Measurements from ENCODE around the gene MYO3A.

The MYO3A gene, protein sequence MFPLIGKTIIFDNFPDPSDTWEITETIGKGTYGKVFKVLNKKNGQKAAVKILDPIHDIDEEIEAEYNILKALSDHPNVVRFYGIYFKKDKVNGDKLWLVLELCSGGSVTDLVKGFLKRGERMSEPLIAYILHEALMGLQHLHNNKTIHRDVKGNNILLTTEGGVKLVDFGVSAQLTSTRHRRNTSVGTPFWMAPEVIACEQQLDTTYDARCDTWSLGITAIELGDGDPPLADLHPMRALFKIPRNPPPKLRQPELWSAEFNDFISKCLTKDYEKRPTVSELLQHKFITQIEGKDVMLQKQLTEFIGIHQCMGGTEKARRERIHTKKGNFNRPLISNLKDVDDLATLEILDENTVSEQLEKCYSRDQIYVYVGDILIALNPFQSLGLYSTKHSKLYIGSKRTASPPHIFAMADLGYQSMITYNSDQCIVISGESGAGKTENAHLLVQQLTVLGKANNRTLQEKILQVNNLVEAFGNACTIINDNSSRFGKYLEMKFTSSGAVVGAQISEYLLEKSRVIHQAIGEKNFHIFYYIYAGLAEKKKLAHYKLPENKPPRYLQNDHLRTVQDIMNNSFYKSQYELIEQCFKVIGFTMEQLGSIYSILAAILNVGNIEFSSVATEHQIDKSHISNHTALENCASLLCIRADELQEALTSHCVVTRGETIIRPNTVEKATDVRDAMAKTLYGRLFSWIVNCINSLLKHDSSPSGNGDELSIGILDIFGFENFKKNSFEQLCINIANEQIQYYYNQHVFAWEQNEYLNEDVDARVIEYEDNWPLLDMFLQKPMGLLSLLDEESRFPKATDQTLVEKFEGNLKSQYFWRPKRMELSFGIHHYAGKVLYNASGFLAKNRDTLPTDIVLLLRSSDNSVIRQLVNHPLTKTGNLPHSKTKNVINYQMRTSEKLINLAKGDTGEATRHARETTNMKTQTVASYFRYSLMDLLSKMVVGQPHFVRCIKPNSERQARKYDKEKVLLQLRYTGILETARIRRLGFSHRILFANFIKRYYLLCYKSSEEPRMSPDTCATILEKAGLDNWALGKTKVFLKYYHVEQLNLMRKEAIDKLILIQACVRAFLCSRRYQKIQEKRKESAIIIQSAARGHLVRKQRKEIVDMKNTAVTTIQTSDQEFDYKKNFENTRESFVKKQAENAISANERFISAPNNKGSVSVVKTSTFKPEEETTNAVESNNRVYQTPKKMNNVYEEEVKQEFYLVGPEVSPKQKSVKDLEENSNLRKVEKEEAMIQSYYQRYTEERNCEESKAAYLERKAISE (N-terminal part only)

DNA sequence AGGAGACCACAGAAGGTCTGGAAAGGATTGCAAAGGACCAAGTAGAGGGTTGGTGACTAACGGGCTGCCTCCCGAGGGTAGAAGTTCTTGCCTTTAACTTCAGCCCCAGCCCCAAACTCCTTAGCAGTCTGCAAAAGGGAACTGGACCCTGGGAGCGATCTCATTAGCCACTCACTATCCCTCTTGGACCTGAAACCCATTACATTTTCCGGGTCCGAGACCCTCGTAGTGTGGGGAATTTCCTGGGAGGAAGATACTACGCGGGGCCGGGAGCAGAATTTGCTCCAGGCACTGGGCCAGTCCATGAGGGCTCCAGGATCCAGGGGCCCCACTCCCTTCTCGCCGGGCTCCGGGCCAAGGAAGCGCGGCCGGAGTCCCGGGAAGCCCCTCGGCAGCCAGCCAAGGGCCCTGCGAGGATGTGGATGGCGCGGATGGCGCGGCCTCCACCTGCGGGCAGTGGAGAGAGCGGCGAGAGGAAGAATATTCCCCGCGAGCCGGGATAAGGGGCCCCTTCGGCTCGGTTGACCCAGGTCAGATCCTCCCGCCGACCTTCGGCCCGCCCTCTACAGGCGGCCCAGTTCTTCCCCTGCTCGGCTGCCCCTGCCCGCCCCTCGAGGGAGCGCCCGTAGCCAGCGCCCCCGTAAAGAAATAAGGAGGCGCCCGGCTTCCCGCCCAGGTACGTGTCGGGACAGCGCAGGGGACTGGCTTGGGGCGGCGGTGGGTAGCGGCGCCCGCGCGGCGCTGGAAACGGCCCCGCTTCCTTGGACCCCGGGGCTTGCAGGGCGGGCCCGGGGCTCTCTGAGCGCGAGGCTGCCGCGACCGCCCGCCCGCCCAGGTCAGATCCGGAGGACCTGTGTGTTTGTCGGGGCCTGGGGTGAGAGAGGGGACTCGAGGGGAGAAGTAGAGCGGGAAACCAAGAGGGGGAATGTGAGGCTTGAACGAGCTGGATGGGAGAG lies at the start of gene MYO3A:
Gene MYO3A, plus strand, starts transcription at position 577 of the 956 bp plus-strand sequence. CDS start 17,882 bp downstream, outside the sequence.
- in situ Hi-C loops (cut with MboI; ENCODE audit: low pct_unique_long_range_greater_than_20kb, low sequenced_read_pairs) = no loop called here
- DNase-seq = no peak

DNA sequence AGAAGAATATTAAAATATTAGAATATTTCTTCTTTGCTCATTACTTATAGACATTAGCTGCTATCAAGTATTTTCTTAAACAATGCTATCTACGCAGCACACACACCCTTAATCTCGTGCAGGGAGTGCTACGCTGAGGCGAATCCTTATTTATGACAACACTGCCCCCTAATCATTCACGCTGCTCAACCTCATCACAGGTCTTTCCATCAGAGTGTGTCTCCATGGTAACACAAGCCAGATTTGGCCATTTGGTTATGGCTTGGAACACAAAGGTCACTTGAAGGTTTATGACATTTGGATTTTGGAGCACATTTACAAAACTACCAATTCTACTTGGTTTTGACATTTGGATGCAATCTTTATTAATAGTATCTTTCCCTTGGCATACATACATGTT lies 45.4 kb upstream of the MYO3A start:
- in situ Hi-C loops (cut with MboI; ENCODE audit: low pct_unique_long_range_greater_than_20kb, low sequenced_read_pairs) = no loop called here
- DNase-seq = no peak

DNA sequence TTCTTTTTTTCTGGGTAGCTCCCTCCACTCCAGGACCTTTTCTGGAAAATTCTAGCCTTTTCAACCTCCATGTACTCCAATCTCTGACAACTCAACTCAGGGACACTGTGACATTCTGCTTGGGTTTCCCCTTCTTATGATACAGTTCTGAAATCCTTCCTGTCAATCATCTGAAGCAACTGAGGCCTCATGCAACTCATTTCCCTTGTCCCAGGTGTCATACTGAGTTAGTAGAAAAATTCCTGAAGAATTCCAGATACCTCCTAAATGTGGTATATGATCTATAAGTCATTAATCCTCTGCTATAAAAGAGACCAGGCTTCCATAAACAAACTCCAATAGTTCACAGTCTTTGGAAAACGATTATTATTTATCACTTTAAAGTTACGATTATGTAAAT lies 43.0 kb upstream of the MYO3A start:
- DNase-seq = no peak
- in situ Hi-C loops (cut with MboI; ENCODE audit: low pct_unique_long_range_greater_than_20kb, low sequenced_read_pairs) = no loop called here

DNA sequence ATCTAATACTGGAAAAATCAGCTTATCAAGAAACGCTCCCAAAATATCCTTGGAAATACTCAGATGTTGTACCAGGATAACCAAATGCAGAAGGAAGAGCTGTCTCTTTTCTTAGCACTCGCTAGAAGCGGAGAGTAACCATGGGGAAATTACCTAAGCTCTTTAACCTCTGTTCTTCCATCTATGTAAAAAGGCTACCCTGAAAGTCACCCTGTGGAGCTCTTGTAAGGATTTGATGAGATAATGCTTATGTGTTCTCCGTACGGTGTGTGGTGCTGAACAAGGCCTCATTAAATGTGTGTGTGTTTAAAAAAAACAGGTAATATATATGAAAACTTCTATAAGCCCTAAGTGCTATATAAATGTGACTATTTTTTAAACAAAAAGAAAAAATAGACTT lies 38.2 kb upstream of the MYO3A start:
- DNase-seq = no peak
- in situ Hi-C loops (cut with MboI; ENCODE audit: low pct_unique_long_range_greater_than_20kb, low sequenced_read_pairs) = no loop called here

DNA sequence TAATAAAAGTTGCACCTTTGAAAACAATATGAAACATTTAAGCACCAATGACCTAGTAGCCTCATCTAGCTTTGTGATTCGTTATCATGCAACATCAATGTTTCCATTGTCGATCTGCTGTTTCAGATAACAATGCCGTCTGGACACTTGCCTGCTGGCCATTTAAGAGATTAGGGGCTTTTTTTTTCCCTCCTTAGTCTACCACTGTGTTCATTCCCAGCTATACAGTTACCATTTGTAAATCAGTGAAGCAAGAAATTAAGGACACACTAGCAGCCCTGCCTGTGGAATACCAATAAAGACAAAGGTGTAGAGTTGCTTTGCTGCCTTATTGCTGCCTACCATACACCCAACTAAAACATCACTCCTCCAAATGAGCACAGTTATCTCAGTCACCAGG lies 37.6 kb upstream of the MYO3A start:
- in situ Hi-C loops (cut with MboI; ENCODE audit: low pct_unique_long_range_greater_than_20kb, low sequenced_read_pairs) = no loop called here
- no peak for DNase-seq

DNA sequence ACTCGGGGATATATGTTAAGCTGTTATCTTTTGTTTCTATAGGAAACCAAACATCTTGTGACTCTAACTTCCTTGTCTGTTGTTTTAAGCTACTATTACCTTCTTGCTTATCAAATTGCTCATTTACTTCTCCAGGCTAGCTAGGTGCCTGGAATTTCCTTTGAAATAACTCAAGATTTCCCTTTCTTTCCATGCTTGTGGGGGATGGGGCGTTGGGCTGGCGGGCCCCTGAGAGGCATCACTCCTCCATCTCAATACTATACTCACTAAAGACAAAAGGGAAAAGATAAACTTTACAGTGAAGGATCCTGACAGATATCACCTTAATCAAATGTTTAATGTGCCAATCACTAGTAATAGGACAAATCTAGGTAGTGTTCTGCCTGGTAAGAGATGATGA lies 34.7 kb upstream of the MYO3A start:
- no peak for DNase-seq
- in situ Hi-C loops (cut with MboI; ENCODE audit: low pct_unique_long_range_greater_than_20kb, low sequenced_read_pairs) = no loop called here

DNA sequence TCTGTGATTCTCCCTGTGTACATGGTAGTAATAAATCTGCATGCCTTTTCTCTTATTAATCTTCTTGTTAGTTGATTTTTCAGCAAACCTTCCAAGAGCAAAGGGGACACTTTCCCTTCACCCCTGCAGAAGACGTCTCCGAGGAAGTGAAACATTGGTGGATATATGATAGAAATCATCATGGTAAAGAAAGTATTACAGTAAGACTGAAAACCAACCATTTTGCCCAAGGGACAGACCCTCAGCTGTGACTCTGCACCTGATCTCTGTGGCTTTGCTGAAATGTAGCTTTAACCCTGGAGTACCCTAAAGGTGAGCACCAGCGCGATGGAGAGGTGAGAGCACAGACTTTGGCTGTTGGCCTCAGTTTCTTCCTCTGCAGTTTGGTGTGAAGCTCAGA lies 32.8 kb upstream of the MYO3A start:
- DNase-seq = no peak
- in situ Hi-C loops (cut with MboI; ENCODE audit: low pct_unique_long_range_greater_than_20kb, low sequenced_read_pairs) = no loop called here

DNA sequence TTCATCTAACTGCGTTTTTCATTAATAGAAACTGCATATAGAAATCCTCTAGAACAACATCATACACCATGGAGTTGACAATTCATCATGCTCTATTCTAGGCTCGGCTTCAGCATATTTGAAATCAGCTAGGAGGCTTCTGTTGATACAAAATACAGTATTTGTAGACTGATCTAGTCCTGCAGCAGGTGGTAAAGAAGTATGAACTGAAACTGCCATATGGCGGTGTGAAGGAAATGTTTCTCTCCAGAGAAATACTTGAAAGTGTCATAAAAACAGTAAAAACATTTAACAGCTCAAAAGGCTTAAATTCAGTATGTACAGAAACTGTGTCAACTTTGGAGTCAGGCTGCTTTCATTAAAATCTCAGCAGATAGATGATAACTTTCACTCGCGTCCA lies 32.0 kb upstream of the MYO3A start:
- no peak for DNase-seq

DNA sequence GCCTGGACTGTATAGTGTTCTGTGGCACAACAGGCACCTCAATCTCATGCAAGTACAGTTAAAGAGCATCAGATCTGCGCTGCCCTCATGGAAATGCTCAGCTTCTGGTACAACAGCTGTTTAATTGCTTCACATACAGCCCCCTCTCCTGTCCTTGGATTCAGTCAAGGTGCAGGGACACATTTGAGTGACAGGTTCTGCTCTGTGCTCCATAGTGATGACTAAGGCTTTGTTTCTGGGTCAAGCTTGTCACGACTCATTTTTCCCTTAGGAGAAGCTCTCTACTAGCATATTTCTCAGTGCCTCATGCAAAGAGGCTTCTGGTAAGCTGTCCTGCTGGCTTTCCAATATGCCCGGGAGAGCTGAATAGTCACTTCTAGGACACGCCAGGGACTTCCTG lies 26.8 kb upstream of the MYO3A start:
- in situ Hi-C loops (cut with MboI; ENCODE audit: low pct_unique_long_range_greater_than_20kb, low sequenced_read_pairs) = no loop called here
- DNase-seq = no peak

More for the DNA sequence above, 32.0 kb upstream of the MYO3A start:
- in situ Hi-C loops (cut with MboI; ENCODE audit: low pct_unique_long_range_greater_than_20kb, low sequenced_read_pairs) = no loop called here

DNA sequence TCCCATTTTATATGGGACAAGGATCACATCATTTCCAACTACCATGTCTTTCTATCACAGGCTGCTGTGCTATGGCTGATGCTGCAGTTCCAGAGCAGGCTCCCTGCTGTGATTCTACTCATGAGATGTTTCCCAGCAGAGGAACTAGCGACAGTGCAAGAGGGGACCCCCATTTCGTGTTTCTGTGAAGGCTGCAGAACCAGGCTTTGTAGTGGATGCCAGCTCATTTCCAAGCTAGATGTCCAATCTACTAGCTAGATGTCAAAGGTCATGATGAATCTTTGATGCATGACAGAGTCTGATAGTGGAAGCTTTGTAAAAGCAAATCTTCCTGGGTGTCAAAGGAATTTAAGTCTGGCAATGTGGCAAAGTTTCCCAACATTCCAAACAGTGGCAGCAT lies 21.2 kb upstream of the MYO3A start:
- in situ Hi-C loops (cut with MboI; ENCODE audit: low pct_unique_long_range_greater_than_20kb, low sequenced_read_pairs) = no loop called here

DNA sequence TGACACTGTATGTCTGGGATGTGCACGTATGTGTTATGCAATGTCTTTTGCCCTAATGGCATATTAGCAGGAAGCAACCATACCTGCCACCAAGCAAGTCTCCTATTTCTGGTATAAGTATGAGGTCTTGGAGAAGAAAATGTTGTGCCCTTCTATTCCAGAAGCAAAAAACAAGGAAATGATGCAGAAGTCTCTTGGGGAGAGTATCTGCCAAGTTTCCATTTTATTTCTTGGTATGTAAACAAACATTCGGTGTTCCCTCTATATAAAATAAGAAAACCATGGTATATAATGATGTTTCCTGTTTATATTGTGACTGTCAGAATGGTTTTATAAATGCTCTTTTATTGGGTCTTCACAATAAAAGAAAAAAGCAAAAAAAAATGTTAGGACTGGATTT lies 19.3 kb upstream of the MYO3A start:
- in situ Hi-C loops (cut with MboI; ENCODE audit: low pct_unique_long_range_greater_than_20kb, low sequenced_read_pairs) = no loop called here
- no peak for DNase-seq

More for the DNA sequence above, 21.2 kb upstream of the MYO3A start:
- no peak for DNase-seq

DNA sequence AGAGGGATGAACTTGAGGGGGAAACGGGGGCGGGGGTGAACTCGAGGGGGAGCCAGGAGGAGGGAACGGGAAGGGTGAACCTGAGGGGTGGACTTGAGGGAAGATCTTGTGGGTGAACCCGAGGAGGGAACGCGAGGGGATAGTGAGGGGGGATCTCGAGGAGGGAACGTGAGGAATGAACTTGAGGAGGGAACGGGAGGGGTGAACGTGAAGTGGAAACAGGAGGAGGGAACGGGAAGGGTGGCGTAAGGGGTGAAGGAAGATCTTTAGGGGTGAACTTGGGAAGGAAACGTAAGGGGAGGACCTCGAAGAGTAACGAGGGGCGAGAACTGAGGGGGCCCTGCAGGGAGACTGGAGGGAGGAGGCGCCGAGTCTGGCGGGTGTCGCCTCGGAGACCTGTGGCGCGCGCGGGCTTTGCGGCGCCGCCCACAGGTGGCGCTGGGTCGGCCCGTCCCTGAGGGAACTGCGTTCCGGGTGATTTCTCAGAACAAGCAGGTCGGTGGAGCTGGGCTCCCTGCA lies 651 bp downstream of the MYO3A start:
- peak; percentile 3 for DNase-seq
- in situ Hi-C loops (cut with MboI; ENCODE audit: low pct_unique_long_range_greater_than_20kb, low sequenced_read_pairs) = no loop called here

DNA sequence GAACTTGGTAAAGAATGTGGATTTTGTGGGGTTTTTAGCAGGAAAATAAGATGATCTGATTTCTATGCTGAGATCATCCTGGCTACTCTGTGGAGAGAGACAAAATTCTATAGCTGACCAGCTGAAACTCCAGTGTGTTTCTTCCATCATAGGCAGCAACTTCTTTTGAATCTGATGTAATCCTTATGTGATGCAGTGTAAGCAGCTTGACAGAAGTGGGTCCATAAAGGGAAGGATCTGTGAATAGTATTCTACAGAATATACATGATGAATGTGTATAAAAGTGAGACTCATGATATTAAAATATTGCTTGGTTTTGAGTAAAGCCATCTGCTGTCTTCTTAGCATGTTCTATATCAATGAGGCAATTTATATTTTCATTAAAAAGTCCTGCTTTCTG lies 4.4 kb downstream of the MYO3A start:
- in situ Hi-C loops (cut with MboI; ENCODE audit: low pct_unique_long_range_greater_than_20kb, low sequenced_read_pairs) = no loop called here
- DNase-seq = no peak

DNA sequence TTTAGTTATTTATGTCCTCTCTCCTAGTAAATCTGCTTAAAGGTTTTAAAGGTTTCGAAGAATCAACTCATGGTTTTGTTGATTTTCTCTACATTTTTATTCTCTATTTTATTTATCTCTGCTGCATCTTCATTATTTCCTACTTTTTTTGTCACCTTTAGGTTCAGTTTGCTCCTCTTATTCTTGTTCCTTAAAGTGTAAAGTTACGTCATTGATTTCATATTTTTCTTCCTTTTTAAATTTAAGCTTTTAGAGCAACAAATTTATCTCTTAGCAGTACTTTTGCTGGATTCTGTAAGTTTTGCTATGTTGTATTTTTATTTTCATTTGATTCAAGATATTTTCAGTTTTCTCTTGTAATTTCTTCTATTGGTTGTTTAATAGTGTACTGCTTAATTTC lies 10.7 kb downstream of the MYO3A start:
- no peak for DNase-seq
- in situ Hi-C loops (cut with MboI; ENCODE audit: low pct_unique_long_range_greater_than_20kb, low sequenced_read_pairs) = no loop called here

DNA sequence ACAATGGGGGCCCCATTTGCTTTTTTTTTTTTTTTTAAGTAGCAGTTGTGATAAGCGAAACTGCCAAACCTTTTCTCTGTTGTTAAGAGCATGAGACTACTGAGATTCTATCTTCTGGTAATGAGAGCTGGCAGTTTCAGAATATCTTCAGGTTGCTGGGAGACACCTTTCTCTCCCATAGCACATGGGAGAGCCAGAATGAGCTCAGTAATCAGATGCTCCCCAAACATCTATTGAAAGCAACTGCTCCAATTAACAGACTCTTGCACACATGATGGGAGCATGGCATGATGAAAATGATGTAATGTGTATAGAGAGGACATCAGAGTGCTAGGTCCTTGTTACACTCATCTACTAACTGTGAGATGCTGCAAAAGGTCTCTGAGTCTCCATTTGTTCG lies 18.8 kb downstream of the MYO3A start:
- DNase-seq = no peak
- in situ Hi-C loops (cut with MboI; ENCODE audit: low pct_unique_long_range_greater_than_20kb, low sequenced_read_pairs) = no loop called here

DNA sequence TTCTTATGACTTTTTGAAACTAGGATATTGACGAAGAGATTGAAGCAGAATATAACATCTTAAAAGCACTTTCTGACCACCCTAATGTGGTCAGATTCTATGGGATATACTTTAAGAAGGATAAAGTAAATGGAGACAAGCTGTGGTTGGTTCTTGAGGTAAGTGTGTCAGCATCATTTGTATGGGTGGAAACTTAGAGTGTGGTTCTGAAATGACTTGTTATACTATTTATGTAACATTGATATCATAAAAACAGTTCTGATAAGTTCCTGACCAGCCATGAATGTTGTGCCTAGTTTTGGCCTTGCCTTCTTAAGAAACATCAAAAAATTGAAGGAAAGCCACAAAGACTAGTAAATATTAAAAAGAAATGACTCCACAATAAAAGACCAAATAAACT lies 20.8 kb downstream of the MYO3A start:
- in situ Hi-C loops (cut with MboI; ENCODE audit: low pct_unique_long_range_greater_than_20kb, low sequenced_read_pairs) = no loop called here
- DNase-seq = no peak

DNA sequence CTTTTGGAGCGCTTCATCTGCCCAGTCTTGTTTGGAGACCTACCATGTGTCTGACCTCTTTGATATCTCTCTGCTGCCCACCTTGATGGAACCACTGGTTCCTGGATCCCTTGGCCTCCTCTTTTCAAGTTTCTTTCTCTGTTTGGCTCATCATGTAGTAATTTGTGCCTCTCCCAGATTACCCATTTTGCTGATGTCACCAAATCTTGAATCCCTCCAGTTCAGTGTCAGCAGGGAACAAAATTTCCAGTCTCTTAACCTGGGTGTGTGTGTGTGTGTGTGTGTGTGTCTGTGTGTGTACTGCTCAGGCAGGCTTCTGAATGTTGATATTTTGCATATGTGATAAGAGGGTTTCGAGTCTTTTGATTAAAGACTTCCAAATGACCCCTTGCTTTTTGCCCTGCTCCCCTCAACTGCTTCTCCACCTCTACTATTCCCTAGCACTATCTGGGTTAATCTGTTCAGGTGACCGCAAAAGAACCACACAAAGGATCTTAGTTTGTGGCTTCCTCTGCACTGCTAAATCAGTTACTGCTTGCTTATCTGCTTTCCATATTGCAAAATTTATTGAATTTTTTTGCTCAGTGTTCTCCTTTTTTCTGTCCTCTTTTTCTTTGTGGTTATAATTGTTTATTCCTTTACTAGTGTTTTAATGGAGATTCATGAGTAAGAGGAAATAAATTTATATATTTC lies 25.7 kb downstream of the MYO3A start:
- in situ Hi-C loops (cut with MboI; ENCODE audit: low pct_unique_long_range_greater_than_20kb, low sequenced_read_pairs) = no loop called here
- peak; percentile 11 for DNase-seq

DNA sequence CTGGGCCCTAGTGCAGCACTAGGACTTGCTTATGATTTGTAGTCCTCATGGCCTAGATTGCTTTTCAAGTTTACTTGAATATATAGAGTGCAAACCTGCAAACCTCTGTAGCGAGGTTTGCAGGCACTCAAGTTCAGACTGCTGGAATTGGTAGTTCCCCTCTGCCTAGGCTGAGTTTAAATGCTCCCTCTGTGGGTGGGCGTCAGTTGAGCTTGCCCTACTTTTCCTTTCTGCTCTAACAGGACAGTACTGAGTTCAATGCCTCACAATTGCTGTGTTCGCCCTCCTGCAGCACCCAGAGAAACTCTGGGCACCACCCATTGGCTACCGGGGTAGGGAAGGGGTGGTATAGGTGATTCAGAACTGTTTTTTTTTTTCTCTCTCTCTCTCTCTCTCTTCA lies 31.6 kb downstream of the MYO3A start:
- in situ Hi-C loops (cut with MboI; ENCODE audit: low pct_unique_long_range_greater_than_20kb, low sequenced_read_pairs) = no loop called here

More for the DNA sequence above, 31.6 kb downstream of the MYO3A start:
- DNase-seq = no peak
